ENCODE results near the gene ZNF619. TPM values are rescaled to one million over a fixed set of nuclear protein-coding genes. Genes with fewer than 3 reads are reported as not detected.

Gene ZNF619
- total RNA-seq: 5.0 and 5.8 TPM in 2 replicates

DNA sequence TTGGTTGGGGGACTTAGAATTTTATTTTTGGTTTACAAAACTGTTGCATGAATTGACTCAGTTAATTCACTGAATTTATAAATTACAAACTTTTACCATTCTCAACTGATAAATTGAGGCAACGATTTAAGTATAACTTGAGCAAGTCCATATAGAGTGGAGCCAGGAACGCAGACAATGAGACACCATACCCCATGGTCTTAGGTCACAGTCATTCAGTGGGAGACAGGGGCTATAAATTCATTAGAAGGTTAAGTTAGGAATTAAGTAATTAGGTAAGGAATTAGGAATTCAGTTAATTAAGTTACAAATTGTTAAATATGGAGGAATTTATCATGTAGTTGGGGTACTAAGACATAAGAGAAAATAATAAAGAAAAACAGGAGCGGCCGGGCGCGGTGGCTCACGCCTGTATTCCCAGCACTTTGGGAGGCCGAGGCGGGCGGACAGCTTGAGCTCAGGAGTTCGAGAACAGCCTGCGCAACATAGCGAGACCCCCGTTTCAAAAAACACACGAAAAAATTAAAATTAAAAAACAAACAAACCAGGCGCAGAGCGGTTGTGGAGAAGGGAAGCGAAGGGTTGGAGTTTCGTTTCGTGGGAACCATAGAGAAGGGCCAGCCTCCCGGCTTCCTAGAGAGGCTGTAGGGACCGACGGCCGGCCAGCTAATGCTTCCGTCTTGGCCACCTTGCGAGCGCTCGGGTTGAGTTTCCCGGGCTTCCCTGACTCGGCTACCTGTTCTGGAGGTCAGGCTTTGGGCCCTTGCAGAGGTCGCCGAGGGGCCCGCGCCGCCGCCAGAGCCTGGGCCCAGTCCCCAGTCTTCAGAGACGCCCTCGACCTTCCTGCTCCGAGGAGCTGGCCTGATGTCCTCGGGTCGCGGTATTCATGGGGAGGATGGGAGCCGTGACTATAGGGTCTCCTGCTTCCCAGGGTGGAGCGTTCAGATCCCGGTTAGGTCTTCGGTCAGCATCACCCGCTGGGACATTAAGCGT lies at the start of gene ZNF619:
Gene ZNF619, plus strand, starts transcription at position 645 of the 993 bp plus-strand sequence. CDS start 858 bp downstream, outside the sequence.

DNA sequence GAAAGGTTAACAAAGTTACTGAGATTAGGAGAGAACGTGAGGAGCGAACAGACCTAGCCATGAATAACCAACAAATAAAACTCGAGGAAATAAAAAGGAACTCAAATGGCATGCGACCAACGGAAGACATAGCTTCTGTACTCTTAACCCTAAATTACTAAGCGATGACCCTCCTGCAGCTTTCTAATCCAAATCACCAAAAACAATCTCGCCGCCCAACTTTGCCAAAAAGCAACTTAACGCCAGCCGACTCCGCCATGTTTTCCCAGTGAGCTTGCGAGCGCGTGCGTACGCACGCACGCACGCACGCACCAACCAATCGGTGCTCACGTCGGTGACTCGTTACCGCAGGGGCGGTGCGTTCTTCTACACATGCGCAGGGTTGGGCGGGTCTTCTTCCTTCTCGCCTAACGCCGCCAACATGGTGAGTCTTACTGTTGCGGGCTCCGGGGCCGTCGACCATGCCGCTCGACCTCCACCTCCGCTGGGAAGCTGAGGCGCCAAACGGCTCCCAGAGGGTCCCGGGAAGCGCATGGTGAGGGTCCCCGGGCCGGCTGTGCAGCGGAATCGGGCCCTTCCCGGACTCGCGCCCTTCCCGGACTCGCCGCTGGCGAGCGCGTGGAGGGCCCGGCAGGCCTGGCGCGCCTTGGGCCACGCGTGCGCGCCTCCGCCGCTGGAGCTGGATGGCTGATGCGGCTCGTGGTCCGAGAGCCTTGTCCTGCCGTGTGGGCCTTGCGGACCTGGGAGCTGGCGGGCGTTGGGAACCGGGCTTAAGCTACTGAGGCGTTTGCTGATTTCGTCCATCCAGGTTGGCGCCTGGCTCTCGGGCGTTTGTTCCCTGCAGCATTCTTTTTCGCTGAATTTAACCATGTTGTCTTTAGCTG lies 19.7 kb upstream of the ZNF619 start, which contains the start of gene RPL14:
Gene RPL14, plus strand, starts transcription at position 400 of the 884 bp plus-strand sequence. Its CDS starts 133 bp downstream, at position 533.

DNA sequence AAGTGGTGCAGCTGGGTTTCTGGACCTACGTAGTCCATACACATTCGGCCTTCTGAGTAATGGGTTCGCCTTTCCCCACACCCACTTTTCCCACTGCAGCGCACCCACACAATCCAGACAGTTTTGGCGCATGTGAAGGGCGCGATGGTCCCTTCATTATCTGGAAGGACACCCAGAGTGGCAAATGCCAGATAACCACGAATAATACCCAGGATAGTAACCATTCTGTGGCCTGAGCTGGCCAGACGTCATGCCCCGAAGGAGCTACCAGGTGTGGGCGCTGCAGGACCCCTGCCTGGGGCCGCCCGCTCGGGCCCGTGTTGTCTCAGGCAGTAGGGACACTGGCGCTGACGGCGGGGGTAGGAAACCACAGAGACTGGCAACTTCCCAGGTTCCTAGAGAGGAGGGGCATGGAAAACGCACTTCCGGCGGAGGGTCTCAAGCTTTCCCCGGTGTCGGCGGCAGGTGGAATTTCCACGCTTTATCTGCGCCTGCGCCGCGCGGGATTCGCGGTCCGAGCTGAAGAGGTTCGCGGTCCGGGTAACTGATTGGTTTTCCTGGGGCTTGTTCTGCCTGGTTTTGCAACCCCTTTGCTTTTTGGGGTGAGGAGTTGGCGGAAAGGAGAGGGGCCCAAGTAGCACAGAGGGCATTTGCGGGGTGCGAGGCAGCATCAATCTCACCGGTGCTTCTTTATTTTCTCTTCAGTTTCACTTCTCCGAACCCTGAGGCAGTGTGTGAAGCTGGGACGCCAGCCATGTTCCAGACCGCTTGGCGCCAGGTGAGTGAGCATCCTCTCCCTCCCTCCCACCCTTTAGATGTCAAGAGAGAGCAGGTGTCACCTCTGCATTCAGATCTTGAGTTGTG lies 28.9 kb downstream of the ZNF619 start, which contains the start of gene ZNF620:
Gene ZNF620, plus strand, starts transcription at position 441 of the 864 bp plus-strand sequence. Its CDS starts 314 bp downstream, at position 755.

DNA sequence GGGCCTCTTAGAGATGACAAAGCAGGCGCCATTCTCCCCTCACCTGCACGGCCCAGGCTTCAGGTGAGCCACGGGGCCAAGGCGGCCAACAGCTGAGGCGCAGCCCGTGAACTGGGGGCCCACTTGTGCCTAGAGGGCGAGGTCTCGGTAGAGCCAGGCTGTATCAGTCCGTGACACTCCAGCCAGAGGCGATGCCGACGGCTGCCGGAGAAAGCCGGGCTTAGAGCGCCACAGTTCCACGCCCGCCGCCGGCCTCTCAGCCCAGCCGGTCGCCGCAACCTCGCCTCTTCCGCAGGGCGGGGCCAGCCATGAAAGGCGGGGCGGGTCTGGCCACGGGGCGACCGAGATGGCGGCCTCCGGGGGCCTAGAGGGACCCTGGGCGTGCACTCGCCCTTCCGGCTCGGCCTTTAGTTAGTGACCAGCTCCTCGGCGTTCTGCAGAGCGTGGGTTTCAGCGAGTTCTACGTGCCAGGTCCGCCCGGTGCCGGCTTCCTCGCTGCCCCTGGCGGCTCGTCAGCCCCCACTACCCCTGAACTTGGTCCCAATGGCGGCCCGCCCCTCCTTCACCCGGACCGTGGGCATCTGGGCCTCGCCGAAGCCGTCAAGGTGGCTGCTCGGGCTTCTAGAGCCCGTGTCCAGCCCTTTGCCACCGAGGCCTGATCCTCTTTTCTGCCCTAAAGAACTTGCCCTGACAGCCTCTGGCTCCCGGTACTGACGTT lies 47.8 kb downstream of the ZNF619 start, which contains the start of gene ZNF621:
Gene ZNF621, plus strand, starts transcription at position 393 of the 718 bp plus-strand sequence. CDS start 881 bp downstream, outside the sequence.

Other genes starting within 250 kb of the ZNF619 start
- gene EIF1B, start 167.4 kb upstream of the ZNF619 start, total RNA-seq: 9.6 and 14.7 TPM in 2 replicates
- gene ENTPD3, start 89.9 kb upstream of the ZNF619 start, total RNA-seq: under 0.01 and 0.09 TPM in 2 replicates
- gene RPL14, start 19.8 kb upstream of the ZNF619 start, total RNA-seq: 377 and 513 TPM in 2 replicates
- gene ZNF620, start 28.9 kb downstream of the ZNF619 start, total RNA-seq: 0.47 and 0.86 TPM in 2 replicates
- 11.8 and 13.2 TPM in 2 replicates for gene ZNF621, start 47.8 kb downstream of the ZNF619 start, total RNA-seq